GM18508 (cell line): ENCODE measurements around the gene ZKSCAN5.
"Not testable (repeated sequence)": the region's sequence is repeated elsewhere in the genome, so short reads cannot be mapped to it uniquely, and the experiment has no call there.

Experiments
- ATAC-seq: cut with Tn5 transposase; IDR thresholded peaks from one replicate; pipeline ENCODE4 v1.9.1; 2021; ENCODE audit warnings: moderate number of reproducible peaks; ENCODE audit not compliant: insufficient read depth, unreplicated experiment

The ZKSCAN5 gene

GRCh38 chr7:99579956-99580777 lies 75.7 kb downstream of the ZKSCAN5 start:
- ATAC-seq, result no peak

- ATAC-seq, result not testable (repeated sequence)
Measured at GRCh38 chr7:99580778-99581332, 76.4 kb downstream of the ZKSCAN5 start.
